HG02571 (cell line): Measurements from ENCODE around the gene TAGAP.
A peak's percentile ranks its signal among the peaks of the same experiment; 100 is the strongest.

Source experiments
- ATAC-seq: cut with Tn5 transposase; IDR thresholded peaks from one replicate; pipeline ENCODE4 v1.9.1; 2021; ENCODE audit warnings: mild to moderate bottlenecking, moderate library complexity; ENCODE audit not compliant: unreplicated experiment

The TAGAP gene

GRCh38 chr6:159044899-159045727, at the start of gene TAGAP:
TSS of gene TAGAP (minus strand) at chr6:159044991. CDS start at chr6:159044146, 845 bp downstream.
- ATAC-seq, result peak; percentile 91

GRCh38 chr6:159093609-159094443, 49.0 kb upstream of the TAGAP start:
- no peak for ATAC-seq

- ATAC-seq, result no peak
Observed at GRCh38 chr6:159092631-159093030, 47.8 kb upstream of the TAGAP start.

GRCh38 chr6:159090530-159091480, 46.0 kb upstream of the TAGAP start:
- ATAC-seq, result no peak

GRCh38 chr6:159089909-159090308, 45.1 kb upstream of the TAGAP start:
- no peak for ATAC-seq

GRCh38 chr6:159089443-159089842, 44.7 kb upstream of the TAGAP start:
- ATAC-seq, result no peak

- no peak for ATAC-seq
Observed at GRCh38 chr6:159086033-159086618, 41.3 kb upstream of the TAGAP start.

- no peak for ATAC-seq
Observed at GRCh38 chr6:159085396-159085895, 40.7 kb upstream of the TAGAP start.

GRCh38 chr6:159084493-159085091, 39.8 kb upstream of the TAGAP start:
- no peak for ATAC-seq

GRCh38 chr6:159083146-159083545, 38.4 kb upstream of the TAGAP start:
- ATAC-seq, result no peak

- no peak for ATAC-seq
Observed at GRCh38 chr6:159082039-159082815, 37.4 kb upstream of the TAGAP start.

GRCh38 chr6:159080217-159080976, 35.6 kb upstream of the TAGAP start:
- no peak for ATAC-seq

GRCh38 chr6:159079367-159079766, 34.6 kb upstream of the TAGAP start:
- ATAC-seq, result no peak

- no peak for ATAC-seq
Observed at GRCh38 chr6:159077123-159077522, 32.3 kb upstream of the TAGAP start.

GRCh38 chr6:159075506-159076228, 30.9 kb upstream of the TAGAP start:
- ATAC-seq, result no peak

GRCh38 chr6:159074876-159075275, 30.1 kb upstream of the TAGAP start:
- no peak for ATAC-seq

GRCh38 chr6:159074120-159074684, 29.4 kb upstream of the TAGAP start:
- ATAC-seq, result no peak
